HEK293 (cell line): ENCODE results near the gene NUMA1.

Experiments used
- CTCF ChIA-PET: fragments of 350-600 bp; formaldehyde crosslinking; extraction: SDS; loops from one replicate; lab custom pipeline; 2021; ENCODE audit warnings: antibody characterized with exemption; lab: Yijun Ruan, JAX
- POLR2A ChIA-PET: fragments of 300-600 bp; formaldehyde crosslinking; extraction: SDS; loops from one replicate; lab custom pipeline; 2020; ENCODE audit warnings: antibody characterized with exemption, inconsistent platforms; lab: Yijun Ruan, JAX
- H3K27ac ChIP-seq: fragments of 200-500 bp; sonication (Bioruptor generic); 2 replicates; pipeline ENCODE4 v1.5.1; 2014; ENCODE audit warnings: low read depth, low read length, control low read depth, inconsistent platforms; ENCODE audit errors: extremely low read depth
- H3K36me3 ChIP-seq, 2 experiments: fragments of 200-500 bp in 1 of 2; sonication (Bioruptor generic) in 1 of 2; 1 replicate in 1 of 2; 2 replicates in 1 of 2; pipeline ENCODE4 v1.5.1; 2014 to 2017; ENCODE audit warnings: inconsistent platforms in 2 of 2, low read length in 2 of 2; ENCODE audit not compliant: control insufficient read depth in 2 of 2, insufficient read depth in 1 of 2
- H3K4me1 ChIP-seq: fragments of 200-500 bp; sonication (Bioruptor generic); 2 replicates; pipeline ENCODE4 v1.5.1; 2014; ENCODE audit warnings: mild to moderate bottlenecking, low read length, inconsistent platforms; ENCODE audit not compliant: control insufficient read depth, insufficient read depth
- H3K4me3 ChIP-seq: 2 replicates; pipeline ENCODE4 v1.5.1; 2011; ENCODE audit warnings: low read depth, mild to moderate bottlenecking, control low read depth, low read length, moderate library complexity
- H3K9me3 ChIP-seq: fragments of 200-500 bp; sonication (Bioruptor generic); 2 replicates; pipeline ENCODE4 v1.5.1; 2014; ENCODE audit warnings: low read depth, low read length, inconsistent platforms; ENCODE audit not compliant: control insufficient read depth, insufficient read depth
- INSM2 ChIP-seq: fragments of 450-650 bp; formaldehyde crosslinking; IDR thresholded peaks from 2 replicates; pipeline ENCODE4 v1.5.1; 2016; ENCODE audit warnings: missing biosample characterization, missing genetic modification characterization
- KLF17 ChIP-seq: fragments of 450-650 bp; formaldehyde crosslinking; IDR thresholded peaks from 2 replicates; pipeline ENCODE4 v1.5.1; 2016; ENCODE audit warnings: missing biosample characterization, missing genetic modification characterization
- KLF8 ChIP-seq: fragments of 450-650 bp; formaldehyde crosslinking; IDR thresholded peaks from 2 replicates; pipeline ENCODE4 v1.5.1; 2016; ENCODE audit warnings: missing biosample characterization, missing genetic modification characterization
- SALL2 ChIP-seq: fragments of 450-650 bp; formaldehyde crosslinking; IDR thresholded peaks from 2 replicates; pipeline ENCODE4 v1.5.0; 2017; ENCODE audit warnings: missing biosample characterization, mild to moderate bottlenecking, missing genetic modification characterization, borderline replicate concordance
- SCRT1 ChIP-seq: fragments of 450-650 bp; formaldehyde crosslinking; IDR thresholded peaks from 2 replicates; pipeline ENCODE4 v1.5.1; 2016; ENCODE audit warnings: missing biosample characterization, missing genetic modification characterization, borderline replicate concordance
- TCF7L2 ChIP-seq: IDR thresholded peaks from 2 replicates; pipeline ENCODE4 v1.6.1; 2011; ENCODE audit warnings: low read depth, mild to moderate bottlenecking, inconsistent platforms, low read length, moderate library complexity, borderline replicate concordance
- ZBTB21 ChIP-seq: fragments of 450-650 bp; formaldehyde crosslinking; IDR thresholded peaks from 2 replicates; pipeline ENCODE4 v1.5.1; 2017; ENCODE audit warnings: missing biosample characterization, missing genetic modification characterization
- ZBTB7A ChIP-seq: fragments of 450-650 bp; formaldehyde crosslinking; IDR thresholded peaks from 2 replicates; pipeline ENCODE4 v1.5.1; 2016; ENCODE audit warnings: low read depth, missing biosample characterization, missing genetic modification characterization
- ZNF169 ChIP-seq: fragments of 450-650 bp; formaldehyde crosslinking; IDR thresholded peaks from 2 replicates; pipeline ENCODE4 v1.5.1; 2016; ENCODE audit warnings: missing biosample characterization, missing genetic modification characterization
- ZNF19 ChIP-seq: fragments of 450-650 bp; formaldehyde crosslinking; IDR thresholded peaks from 2 replicates; pipeline ENCODE4; 2016; ENCODE audit warnings: missing biosample characterization, missing genetic modification characterization, low read depth
- ZNF221 ChIP-seq: fragments of 450-650 bp; formaldehyde crosslinking; IDR thresholded peaks from 2 replicates; pipeline ENCODE4 v1.5.1; 2017; ENCODE audit warnings: missing biosample characterization, missing genetic modification characterization, borderline replicate concordance
- ZNF23 ChIP-seq: fragments of 450-650 bp; formaldehyde crosslinking; IDR thresholded peaks from 2 replicates; pipeline ENCODE4 v1.5.1; 2016; ENCODE audit warnings: missing biosample characterization, missing genetic modification characterization, borderline replicate concordance
- ZNF398 ChIP-seq: fragments of 450-650 bp; formaldehyde crosslinking; IDR thresholded peaks from 2 replicates; pipeline ENCODE4 v1.5.1; 2017; ENCODE audit warnings: missing biosample characterization, missing genetic modification characterization
- ZNF514 ChIP-seq: fragments of 450-650 bp; formaldehyde crosslinking; IDR thresholded peaks from 2 replicates; pipeline ENCODE4 v1.5.1; 2016; ENCODE audit warnings: missing biosample characterization, missing genetic modification characterization
- ZNF518A ChIP-seq: fragments of 450-650 bp; formaldehyde crosslinking; conservative IDR thresholded peaks from 2 replicates; pipeline ENCODE4 v1.5.1; 2016; ENCODE audit warnings: low read depth, missing biosample characterization, missing genetic modification characterization
- ZNF544 ChIP-seq: fragments of 450-650 bp; formaldehyde crosslinking; IDR thresholded peaks from 2 replicates; pipeline ENCODE4 v1.5.0; 2017; ENCODE audit warnings: missing biosample characterization, missing genetic modification characterization
- ZNF555 ChIP-seq: fragments of 450-650 bp; formaldehyde crosslinking; conservative IDR thresholded peaks from 2 replicates; pipeline ENCODE4 v1.5.1; 2017; ENCODE audit warnings: missing biosample characterization, mild to moderate bottlenecking, missing genetic modification characterization, inconsistent platforms
- ZNF645 ChIP-seq: fragments of 450-650 bp; formaldehyde crosslinking; IDR thresholded peaks from 2 replicates; pipeline ENCODE4; 2016; ENCODE audit warnings: missing biosample characterization, missing genetic modification characterization

NUMA1 gene

GRCh38 chr11:72116019-72116755 lies 35.8 kb upstream of the NUMA1 start (continued):
- no peak for TF ChIP-seq SCRT1 (tag by site-specific recombination)
- TF ChIP-seq ZNF398 (tag by site-specific recombination), result no peak
- TF ChIP-seq ZNF23 (tag by site-specific recombination), result no peak

GRCh38 chr11:72114570-72114969 lies 34.2 kb upstream of the NUMA1 start:
- CTCF ChIA-PET, result interaction anchor here (0.7 kb wide), 1 partner anchor 124 kb away, joined by 3 read pairs; no protein-coding TSS in a partner anchor
- TF ChIP-seq ZNF19 (tag by site-specific recombination), result no peak
- TF ChIP-seq INSM2 (tag by site-specific recombination), result no peak
- no peak for TF ChIP-seq ZNF221 (tag by site-specific recombination)
- no peak for TF ChIP-seq ZNF518A (tag by site-specific recombination)
- TF ChIP-seq ZNF645, result no peak
- TF ChIP-seq KLF8 (tag by site-specific recombination), result no peak
- TF ChIP-seq ZBTB21 (tag by site-specific recombination), result no peak
- TF ChIP-seq ZNF555 (tag by site-specific recombination), result no peak
- TF ChIP-seq KLF17, result no peak
- TF ChIP-seq ZNF544 (tag by site-specific recombination), result no peak
- no peak for TF ChIP-seq TCF7L2
- TF ChIP-seq ZNF514 (tag by site-specific recombination), result no peak
- no peak for TF ChIP-seq ZBTB7A
- TF ChIP-seq SALL2 (tag by site-specific recombination), result no peak
- TF ChIP-seq ZNF169 (tag by site-specific recombination), result no peak
- TF ChIP-seq, all 188 proteins: peak for 0
- Histone ChIP-seq H3K27ac (no peak overlapping the region), H3K4me1 (no peaks in the 10 kb centered on the region), H3K9me3 (no peaks in the 10 kb centered on the region), H3K36me3 (peaks cover 0 to 10% of the 10 kb centered on the region in 2 experiments; a peak in 1 of 3 replicates), H3K4me3 (no peak overlapping the region)
- POLR2A ChIA-PET, result no interaction called here
